HG03521 (cell line): ENCODE data around the gene LRRC63.

Experiments used
- ATAC-seq: cut with Tn5 transposase; IDR thresholded peaks from one replicate; pipeline ENCODE4 v1.9.1; 2021; ENCODE audit warnings: mild to moderate bottlenecking, moderate library complexity; ENCODE audit not compliant: unreplicated experiment

The LRRC63 gene

GRCh38 chr13:46307554-46307953, 95.8 kb downstream of the LRRC63 start:
- ATAC-seq: no peak

- no peak for ATAC-seq
These were observed 98.3 kb downstream of the LRRC63 start for GRCh38 chr13:46310066-46310465.

GRCh38 chr13:46311217-46311616, 99.5 kb downstream of the LRRC63 start:
- no peak for ATAC-seq

- no peak for ATAC-seq
These were observed 101.3 kb downstream of the LRRC63 start for GRCh38 chr13:46313024-46313423.

GRCh38 chr13:46313432-46314257, 101.9 kb downstream of the LRRC63 start:
- ATAC-seq: no peak

- ATAC-seq: no peak
These were observed 102.9 kb downstream of the LRRC63 start for GRCh38 chr13:46314587-46314986.

GRCh38 chr13:46315036-46315435, 103.3 kb downstream of the LRRC63 start:
- ATAC-seq: no peak

- no peak for ATAC-seq
These were observed 103.9 kb downstream of the LRRC63 start for GRCh38 chr13:46315491-46316075.

- ATAC-seq: no peak
These were observed 105.4 kb downstream of the LRRC63 start for GRCh38 chr13:46317120-46317519.

GRCh38 chr13:46318986-46319385, 107.3 kb downstream of the LRRC63 start:
- no peak for ATAC-seq

GRCh38 chr13:46320406-46320805, 108.7 kb downstream of the LRRC63 start:
- no peak for ATAC-seq

GRCh38 chr13:46320821-46321220, 109.1 kb downstream of the LRRC63 start:
- ATAC-seq: no peak

- ATAC-seq: no peak
These were observed 109.9 kb downstream of the LRRC63 start for GRCh38 chr13:46321494-46322225.

- ATAC-seq: no peak
These were observed 113.2 kb downstream of the LRRC63 start for GRCh38 chr13:46324976-46325375.
